ENCODE data around the gene SMIM28. TPM values are rescaled to one million over a fixed set of nuclear protein-coding genes. Genes with fewer than 3 reads are reported as not detected.

The SMIM28 gene
- total and polyA plus RNA-seq, 2 donors (not counting 1 experiment from before 2014, with no cell fraction given) = not detected

- no peaks in the 10 kb centered on the region for H3K36me3 ChIP-seq (ENCODE audit: control insufficient read depth, insufficient read depth, low read length)
- no peak overlapping the region for H3K4me3 ChIP-seq (replicated peaks in 1 of 4; ENCODE audit: control extremely low read depth in 1 of 4, insufficient read depth in 1 of 4, low read depth in 3 of 4, low read length in 4 of 4)
- H3K27me3 ChIP-seq (ENCODE audit: control insufficient read depth, insufficient read depth, low read length) = no peaks in the 10 kb centered on the region
- H3K79me2 ChIP-seq (ENCODE audit: control insufficient read depth, insufficient read depth, low read length) = no peaks in the 10 kb centered on the region
- no peaks in the 10 kb centered on the region for H4K20me1 ChIP-seq (ENCODE audit: control insufficient read depth, extremely low read depth, insufficient read depth, low read length)
- no peak overlapping the region for H3K4me2 ChIP-seq (ENCODE audit: extremely low read depth, insufficient read depth, low read length)
- no peak for TF ChIP-seq EZH2 (IDR thresholded peaks at IDR 0.05; ENCODE audit: low read length, missing control alignments)
- TF ChIP-seq, protein P1, sequence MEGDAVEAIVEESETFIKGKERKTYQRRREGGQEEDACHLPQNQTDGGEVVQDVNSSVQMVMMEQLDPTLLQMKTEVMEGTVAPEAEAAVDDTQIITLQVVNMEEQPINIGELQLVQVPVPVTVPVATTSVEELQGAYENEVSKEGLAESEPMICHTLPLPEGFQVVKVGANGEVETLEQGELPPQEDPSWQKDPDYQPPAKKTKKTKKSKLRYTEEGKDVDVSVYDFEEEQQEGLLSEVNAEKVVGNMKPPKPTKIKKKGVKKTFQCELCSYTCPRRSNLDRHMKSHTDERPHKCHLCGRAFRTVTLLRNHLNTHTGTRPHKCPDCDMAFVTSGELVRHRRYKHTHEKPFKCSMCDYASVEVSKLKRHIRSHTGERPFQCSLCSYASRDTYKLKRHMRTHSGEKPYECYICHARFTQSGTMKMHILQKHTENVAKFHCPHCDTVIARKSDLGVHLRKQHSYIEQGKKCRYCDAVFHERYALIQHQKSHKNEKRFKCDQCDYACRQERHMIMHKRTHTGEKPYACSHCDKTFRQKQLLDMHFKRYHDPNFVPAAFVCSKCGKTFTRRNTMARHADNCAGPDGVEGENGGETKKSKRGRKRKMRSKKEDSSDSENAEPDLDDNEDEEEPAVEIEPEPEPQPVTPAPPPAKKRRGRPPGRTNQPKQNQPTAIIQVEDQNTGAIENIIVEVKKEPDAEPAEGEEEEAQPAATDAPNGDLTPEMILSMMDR (conservative IDR thresholded peaks at IDR 0.05 in 1 of 2, IDR thresholded peaks at IDR 0.05 in 1 of 2; ENCODE audit: low read depth in 1 of 2, low read length in 2 of 2) = no peak
- H3K4me1 ChIP-seq (ENCODE audit: control insufficient read depth, extremely low read depth, insufficient read depth, low read length) = no peaks in the 10 kb centered on the region
- no peak overlapping the region for H3K27ac ChIP-seq (ENCODE audit: insufficient read depth, low read length)
- no peak overlapping the region for H3K9ac ChIP-seq (ENCODE audit: insufficient read depth, low read length)
- no peak overlapping the region for H2AFZ ChIP-seq (ENCODE audit: low read length)
- H3K9me3 ChIP-seq (ENCODE audit: control insufficient read depth, insufficient read depth, low read depth, low read length) = no peaks in the 10 kb centered on the region
- DNase-seq (ENCODE audit: low read depth in 2 of 2) = no peak
These were observed 663 bp upstream of the SMIM28 start for GRCh38 chr6:138377042-138377441.

DNA sequence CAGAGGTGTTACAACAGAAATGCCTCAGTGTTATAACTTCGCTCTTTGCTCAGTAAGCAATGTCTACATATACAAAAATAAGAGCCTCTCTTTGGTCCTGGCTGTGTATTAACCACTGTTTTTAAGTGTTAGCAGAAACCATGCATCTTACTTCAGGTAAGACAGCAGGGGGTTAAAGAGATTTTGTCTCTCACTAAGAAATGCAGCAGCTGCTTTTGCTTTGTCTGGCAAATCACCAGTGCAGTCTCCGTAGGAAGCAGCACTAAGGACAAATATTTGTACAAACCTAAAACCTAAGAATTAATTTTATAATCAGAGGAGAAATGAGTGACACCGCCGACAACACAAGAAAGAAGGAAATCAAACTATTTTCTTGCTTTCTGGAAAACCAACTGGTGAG lies 758 bp downstream of the SMIM28 start:
- H3K4me2 ChIP-seq (ENCODE audit: extremely low read depth, insufficient read depth, low read length) = no peak overlapping the region
- DNase-seq (ENCODE audit: low read depth in 2 of 2) = no peak
- no peaks in the 10 kb centered on the region for H3K36me3 ChIP-seq (ENCODE audit: control insufficient read depth, insufficient read depth, low read length)
- no peak overlapping the region for H3K4me3 ChIP-seq (replicated peaks in 1 of 4; ENCODE audit: control extremely low read depth in 1 of 4, insufficient read depth in 1 of 4, low read depth in 3 of 4, low read length in 4 of 4)
- H4K20me1 ChIP-seq (ENCODE audit: control insufficient read depth, extremely low read depth, insufficient read depth, low read length) = no peaks in the 10 kb centered on the region
- H2AFZ ChIP-seq (ENCODE audit: low read length) = no peak overlapping the region
- H3K27ac ChIP-seq (ENCODE audit: insufficient read depth, low read length) = no peak overlapping the region
- H3K9ac ChIP-seq (ENCODE audit: insufficient read depth, low read length) = no peak overlapping the region
- no peaks in the 10 kb centered on the region for H3K27me3 ChIP-seq (ENCODE audit: control insufficient read depth, insufficient read depth, low read length)
- no peaks in the 10 kb centered on the region for H3K4me1 ChIP-seq (ENCODE audit: control insufficient read depth, extremely low read depth, insufficient read depth, low read length)
- H3K9me3 ChIP-seq (ENCODE audit: control insufficient read depth, insufficient read depth, low read depth, low read length) = no peaks in the 10 kb centered on the region
- TF ChIP-seq, protein P1 (conservative IDR thresholded peaks at IDR 0.05 in 1 of 2, IDR thresholded peaks at IDR 0.05 in 1 of 2; ENCODE audit: low read depth in 1 of 2, low read length in 2 of 2) = no peak
- no peak for TF ChIP-seq EZH2 (IDR thresholded peaks at IDR 0.05; ENCODE audit: low read length, missing control alignments)
- no peaks in the 10 kb centered on the region for H3K79me2 ChIP-seq (ENCODE audit: control insufficient read depth, insufficient read depth, low read length)

- TF ChIP-seq EZH2 (IDR thresholded peaks at IDR 0.05; ENCODE audit: low read length, missing control alignments) = no peak
- TF ChIP-seq, protein P1 (conservative IDR thresholded peaks at IDR 0.05 in 1 of 2, IDR thresholded peaks at IDR 0.05 in 1 of 2; ENCODE audit: low read depth in 1 of 2, low read length in 2 of 2) = no peak
- no peak for DNase-seq (ENCODE audit: low read depth in 2 of 2)
- Histone ChIP-seq H3K4me1 (ENCODE audit: control insufficient read depth, extremely low read depth, insufficient read depth, low read length) (no peaks in the 10 kb centered on the region), H3K4me3 (replicated peaks in 1 of 4; ENCODE audit: control extremely low read depth in 1 of 4, insufficient read depth in 1 of 4, low read depth in 3 of 4, low read length in 4 of 4) (no peak overlapping the region), H3K9me3 (ENCODE audit: control insufficient read depth, insufficient read depth, low read depth, low read length) (no peaks in the 10 kb centered on the region), H3K27ac (ENCODE audit: insufficient read depth, low read length) (no peak overlapping the region), H3K27me3 (ENCODE audit: control insufficient read depth, insufficient read depth, low read length) (no peaks in the 10 kb centered on the region), H3K9ac (ENCODE audit: insufficient read depth, low read length) (no peak overlapping the region), H4K20me1 (ENCODE audit: control insufficient read depth, extremely low read depth, insufficient read depth, low read length) (no peaks in the 10 kb centered on the region), H3K36me3 (ENCODE audit: control insufficient read depth, insufficient read depth, low read length) (no peaks in the 10 kb centered on the region), H2AFZ (ENCODE audit: low read length) (no peak overlapping the region), H3K79me2 (ENCODE audit: control insufficient read depth, insufficient read depth, low read length) (no peaks in the 10 kb centered on the region), H3K4me2 (ENCODE audit: extremely low read depth, insufficient read depth, low read length) (no peak overlapping the region)
These were observed 5.0 kb downstream of the SMIM28 start for GRCh38 chr6:138382498-138383265.

Data from fibroblast of lung (primary cell).